IMR-90 (cell line): ENCODE data around the gene RALGPS1.

Source experiments
- CHD1 ChIP-seq: IDR thresholded peaks from 2 replicates; pipeline ENCODE4 v1.6.1; 2012; ENCODE audit warnings: low read depth, low read length, improper control_type of control experiment
- FOS ChIP-seq: fragments of 150-350 bp; IDR thresholded peaks from 2 replicates; pipeline ENCODE4 v1.6.1; 2016; ENCODE audit warnings: low read depth, low read length
- MAFK ChIP-seq: IDR thresholded peaks from 2 replicates; pipeline ENCODE4 v1.6.1; 2012; ENCODE audit warnings: low read depth, low read length, improper control_type of control experiment
- MXI1 ChIP-seq: IDR thresholded peaks from 2 replicates; pipeline ENCODE4 v1.6.1; 2012; ENCODE audit warnings: low read depth, mild to moderate bottlenecking, low read length, moderate library complexity, borderline replicate concordance
- NFE2L2 ChIP-seq: fragments of 150-350 bp; IDR thresholded peaks from 2 replicates; pipeline ENCODE4 v1.6.1; 2016; ENCODE audit warnings: low read depth, mild to moderate bottlenecking, low read length
- POLR2A ChIP-seq: IDR thresholded peaks from 2 replicates; pipeline ENCODE4 v1.6.1; 2012; ENCODE audit warnings: mild to moderate bottlenecking, low read depth, low read length
- RAD21 ChIP-seq: IDR thresholded peaks from 2 replicates; pipeline ENCODE4 v1.6.1; 2012; ENCODE audit warnings: low read length, improper control_type of control experiment
- RCOR1 ChIP-seq: IDR thresholded peaks from 2 replicates; pipeline ENCODE4 v1.6.1; 2012; ENCODE audit warnings: mild to moderate bottlenecking, low read length, improper control_type of control experiment; ENCODE audit not compliant: insufficient replicate concordance
- RFX5 ChIP-seq: IDR thresholded peaks from 2 replicates; pipeline ENCODE4 v1.8.0; 2012; ENCODE audit warnings: low read depth, mild to moderate bottlenecking, low read length, moderate library complexity
- TF ChIP-seq, protein P1 (sequence below): conservative IDR thresholded peaks from 2 replicates; pipeline ENCODE4 v1.5.1; 2012; ENCODE audit warnings: mild to moderate bottlenecking, low read depth, low read length, improper control_type of control experiment
- TF ChIP-seq, protein P2 (sequence below): fragments of 150-350 bp; IDR thresholded peaks from 2 replicates; pipeline ENCODE4 v1.6.1; 2017; ENCODE audit warnings: mild to moderate bottlenecking, antibody characterized with exemption, low read length, low read depth
- TF ChIP-seq, protein P3 (sequence below): fragments of 150-350 bp; IDR thresholded peaks from 2 replicates; pipeline ENCODE4 v1.6.1; 2016; ENCODE audit warnings: low read depth, mild to moderate bottlenecking, low read length, moderate library complexity, borderline replicate concordance

DNA sequence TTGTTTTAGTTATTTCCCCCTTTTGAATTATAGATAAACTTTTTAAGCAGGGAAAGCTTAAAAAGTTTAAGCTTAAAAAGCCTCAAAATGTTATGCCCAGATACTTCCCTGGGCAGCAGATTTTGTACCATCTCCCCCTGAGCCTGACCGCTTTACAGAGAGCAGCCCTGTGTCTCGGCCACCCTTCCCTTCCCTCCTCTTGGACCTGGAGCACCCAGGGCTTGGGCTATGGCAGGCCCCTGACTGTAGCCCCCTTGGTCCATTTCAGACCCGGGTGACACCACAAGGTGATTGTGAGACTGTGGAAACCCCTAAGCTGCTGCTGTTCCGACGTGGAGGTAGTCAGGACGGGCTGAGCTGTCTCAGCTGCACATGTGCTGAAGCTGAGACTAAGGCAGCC is 97.7 kb downstream of the RALGPS1 start:
- TF ChIP-seq, protein P1, sequence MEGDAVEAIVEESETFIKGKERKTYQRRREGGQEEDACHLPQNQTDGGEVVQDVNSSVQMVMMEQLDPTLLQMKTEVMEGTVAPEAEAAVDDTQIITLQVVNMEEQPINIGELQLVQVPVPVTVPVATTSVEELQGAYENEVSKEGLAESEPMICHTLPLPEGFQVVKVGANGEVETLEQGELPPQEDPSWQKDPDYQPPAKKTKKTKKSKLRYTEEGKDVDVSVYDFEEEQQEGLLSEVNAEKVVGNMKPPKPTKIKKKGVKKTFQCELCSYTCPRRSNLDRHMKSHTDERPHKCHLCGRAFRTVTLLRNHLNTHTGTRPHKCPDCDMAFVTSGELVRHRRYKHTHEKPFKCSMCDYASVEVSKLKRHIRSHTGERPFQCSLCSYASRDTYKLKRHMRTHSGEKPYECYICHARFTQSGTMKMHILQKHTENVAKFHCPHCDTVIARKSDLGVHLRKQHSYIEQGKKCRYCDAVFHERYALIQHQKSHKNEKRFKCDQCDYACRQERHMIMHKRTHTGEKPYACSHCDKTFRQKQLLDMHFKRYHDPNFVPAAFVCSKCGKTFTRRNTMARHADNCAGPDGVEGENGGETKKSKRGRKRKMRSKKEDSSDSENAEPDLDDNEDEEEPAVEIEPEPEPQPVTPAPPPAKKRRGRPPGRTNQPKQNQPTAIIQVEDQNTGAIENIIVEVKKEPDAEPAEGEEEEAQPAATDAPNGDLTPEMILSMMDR = no peak
- TF ChIP-seq FOS (no peak), POLR2A (no peak), MXI1 (no peak), RCOR1 (no peak), MAFK (no peak), CHD1 (no peak), RAD21 (no peak), NFE2L2 (no peak), RFX5 (no peak)
- TF ChIP-seq, protein P2, sequence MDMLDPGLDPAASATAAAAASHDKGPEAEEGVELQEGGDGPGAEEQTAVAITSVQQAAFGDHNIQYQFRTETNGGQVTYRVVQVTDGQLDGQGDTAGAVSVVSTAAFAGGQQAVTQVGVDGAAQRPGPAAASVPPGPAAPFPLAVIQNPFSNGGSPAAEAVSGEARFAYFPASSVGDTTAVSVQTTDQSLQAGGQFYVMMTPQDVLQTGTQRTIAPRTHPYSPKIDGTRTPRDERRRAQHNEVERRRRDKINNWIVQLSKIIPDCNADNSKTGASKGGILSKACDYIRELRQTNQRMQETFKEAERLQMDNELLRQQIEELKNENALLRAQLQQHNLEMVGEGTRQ = no peak
- TF ChIP-seq, protein P3, sequence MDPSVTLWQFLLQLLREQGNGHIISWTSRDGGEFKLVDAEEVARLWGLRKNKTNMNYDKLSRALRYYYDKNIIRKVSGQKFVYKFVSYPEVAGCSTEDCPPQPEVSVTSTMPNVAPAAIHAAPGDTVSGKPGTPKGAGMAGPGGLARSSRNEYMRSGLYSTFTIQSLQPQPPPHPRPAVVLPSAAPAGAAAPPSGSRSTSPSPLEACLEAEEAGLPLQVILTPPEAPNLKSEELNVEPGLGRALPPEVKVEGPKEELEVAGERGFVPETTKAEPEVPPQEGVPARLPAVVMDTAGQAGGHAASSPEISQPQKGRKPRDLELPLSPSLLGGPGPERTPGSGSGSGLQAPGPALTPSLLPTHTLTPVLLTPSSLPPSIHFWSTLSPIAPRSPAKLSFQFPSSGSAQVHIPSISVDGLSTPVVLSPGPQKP = no peak
